ENCODE results near the gene LPCAT1. TPM values are rescaled to one million over a fixed set of nuclear protein-coding genes. Genes with fewer than 3 reads are reported as not detected.
"Not testable (repeated sequence)": the region's sequence is repeated elsewhere in the genome, so short reads cannot be mapped to it uniquely, and the experiment has no call there.

LPCAT1 gene
- total RNA-seq, 1 donor from 2014 or later: 108 TPM

GRCh38 chr5:1568201-1568979 lies 44.6 kb upstream of the LPCAT1 start:
- Histone ChIP-seq H3K27me3 (no peaks in the 10 kb centered on the region), H3K36me3 (no peaks in the 10 kb centered on the region), H3K4me2 (no peak overlapping the region), H3K9ac (no peak overlapping the region), H3K4me3 (no peak overlapping the region), H3F3A (ENCODE audit: low read depth) (peaks cover 11% of the 10 kb centered on the region), H3K9me3 (ENCODE audit: low read depth) (no peaks in the 10 kb centered on the region), H3K27ac (no peak overlapping the region), H3K79me2 (ENCODE audit: low read depth) (no peaks in the 10 kb centered on the region), H2AFZ (replicated peaks) (no peak overlapping the region), H3K4me1 (peaks cover 8% of the 10 kb centered on the region), H4K20me1 (ENCODE audit: low read depth) (no peaks in the 10 kb centered on the region)
- no peak for TF ChIP-seq EZH2phosphoT487 (IDR thresholded peaks at IDR 0.05)
- TF ChIP-seq, protein P1, sequence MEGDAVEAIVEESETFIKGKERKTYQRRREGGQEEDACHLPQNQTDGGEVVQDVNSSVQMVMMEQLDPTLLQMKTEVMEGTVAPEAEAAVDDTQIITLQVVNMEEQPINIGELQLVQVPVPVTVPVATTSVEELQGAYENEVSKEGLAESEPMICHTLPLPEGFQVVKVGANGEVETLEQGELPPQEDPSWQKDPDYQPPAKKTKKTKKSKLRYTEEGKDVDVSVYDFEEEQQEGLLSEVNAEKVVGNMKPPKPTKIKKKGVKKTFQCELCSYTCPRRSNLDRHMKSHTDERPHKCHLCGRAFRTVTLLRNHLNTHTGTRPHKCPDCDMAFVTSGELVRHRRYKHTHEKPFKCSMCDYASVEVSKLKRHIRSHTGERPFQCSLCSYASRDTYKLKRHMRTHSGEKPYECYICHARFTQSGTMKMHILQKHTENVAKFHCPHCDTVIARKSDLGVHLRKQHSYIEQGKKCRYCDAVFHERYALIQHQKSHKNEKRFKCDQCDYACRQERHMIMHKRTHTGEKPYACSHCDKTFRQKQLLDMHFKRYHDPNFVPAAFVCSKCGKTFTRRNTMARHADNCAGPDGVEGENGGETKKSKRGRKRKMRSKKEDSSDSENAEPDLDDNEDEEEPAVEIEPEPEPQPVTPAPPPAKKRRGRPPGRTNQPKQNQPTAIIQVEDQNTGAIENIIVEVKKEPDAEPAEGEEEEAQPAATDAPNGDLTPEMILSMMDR (IDR thresholded peaks at IDR 0.05): no peak
- TF ChIP-seq EZH2 (IDR thresholded peaks at IDR 0.05): no peak
- Mint-ChIP-seq H3K4me1 (peaks cover 6% of the 10 kb centered on the region), H3K36me3 (peaks cover 25% of the 10 kb centered on the region), H3K4me3 (no peak overlapping the region), H3K27me3 (ENCODE audit: insufficient read depth, low read depth) (no peaks in the 10 kb centered on the region), H3K9me3 (peaks cover 11% of the 10 kb centered on the region), H3K27ac (no peak overlapping the region)
- no peak for DNase-seq (ENCODE audit: low spot score)

GRCh38 chr5:1567527-1568200 lies 43.9 kb upstream of the LPCAT1 start:
- H3K4me1 Mint-ChIP-seq; DNase-seq (ENCODE audit: low spot score); H3K79me2 ChIP-seq (ENCODE audit: low read depth); H3K36me3 ChIP-seq; H3K27me3 ChIP-seq; H2AFZ ChIP-seq (replicated peaks); H3K27ac Mint-ChIP-seq; H3K9ac ChIP-seq; H3K4me1 ChIP-seq; H4K20me1 ChIP-seq (ENCODE audit: low read depth); H3K4me3 Mint-ChIP-seq; H3K27me3 Mint-ChIP-seq (ENCODE audit: insufficient read depth, low read depth); H3K4me2 ChIP-seq; H3K27ac ChIP-seq; H3K4me3 ChIP-seq; H3K9me3 ChIP-seq (ENCODE audit: low read depth): not testable (repeated sequence)
- H3F3A ChIP-seq (ENCODE audit: low read depth): peaks cover 11% of the 10 kb centered on the region
- Mint-ChIP-seq H3K36me3 (peaks cover 25% of the 10 kb centered on the region), H3K9me3 (peaks cover 11% of the 10 kb centered on the region)

GRCh38 chr5:1565737-1566734 lies 42.3 kb upstream of the LPCAT1 start:
- Histone ChIP-seq H3K36me3 (no peaks in the 10 kb centered on the region), H3F3A (ENCODE audit: low read depth) (peaks cover 10% of the 10 kb centered on the region), H3K9me3 (ENCODE audit: low read depth) (no peaks in the 10 kb centered on the region), H3K27ac (no peak overlapping the region), H4K20me1 (ENCODE audit: low read depth) (no peaks in the 10 kb centered on the region), H3K4me1 (peaks cover 8% of the 10 kb centered on the region), H2AFZ (replicated peaks) (no peak overlapping the region), H3K27me3 (no peaks in the 10 kb centered on the region), H3K9ac (no peak overlapping the region), H3K4me3 (no peak overlapping the region), H3K79me2 (ENCODE audit: low read depth) (no peaks in the 10 kb centered on the region), H3K4me2 (no peak overlapping the region)
- Mint-ChIP-seq H3K27ac (no peak overlapping the region), H3K27me3 (ENCODE audit: insufficient read depth, low read depth) (no peaks in the 10 kb centered on the region), H3K9me3 (peaks cover 13% of the 10 kb centered on the region), H3K4me3 (no peak overlapping the region), H3K36me3 (peaks cover 14% of the 10 kb centered on the region), H3K4me1 (peaks cover 6% of the 10 kb centered on the region)
- TF ChIP-seq EZH2phosphoT487 (IDR thresholded peaks at IDR 0.05) (no peak), EZH2 (IDR thresholded peaks at IDR 0.05) (no peak)
- TF ChIP-seq, protein P1 (IDR thresholded peaks at IDR 0.05): no peak
- no peak for DNase-seq (ENCODE audit: low spot score)

All from neural progenitor cell (in vitro differentiated cells).